NB4 (cell line): ENCODE data around the gene MT1F.
"Not testable (repeated sequence)": the region's sequence is repeated elsewhere in the genome, so short reads cannot be mapped to it uniquely, and the experiment has no call there.

Experiments
- DNase-seq: peaks from one replicate; pipeline ENCODE4 v3.0.0; 2010; ENCODE audit warnings: low read depth
- H3K4me3 ChIP-seq: one replicate; pipeline ENCODE4 v1.5.1; 2011; ENCODE audit warnings: mild to moderate bottlenecking, low read depth, low read length, moderate library complexity
- CTCF ChIP-seq: IDR thresholded peaks from one replicate; pipeline ENCODE4 v1.5.1; 2012; ENCODE audit warnings: low read depth, low read length
- MAX ChIP-seq: IDR thresholded peaks from 2 replicates; pipeline ENCODE4 v1.6.1; 2011; ENCODE audit warnings: low read depth, low read length
- MYC ChIP-seq: IDR thresholded peaks from 2 replicates; pipeline ENCODE4 v1.6.1; 2011; ENCODE audit warnings: low read depth, low read length
- POLR2A ChIP-seq: IDR thresholded peaks from 2 replicates; pipeline ENCODE4 v1.6.1; 2011; ENCODE audit warnings: mild to moderate bottlenecking; ENCODE audit not compliant: insufficient read length; ENCODE audit errors: extremely low read depth

MT1F gene

GRCh38 chr16:56653218-56653617, 4.5 kb upstream of the MT1F start:
- H3K4me3 ChIP-seq: no peak overlapping the region
- no peak for DNase-seq
- TF ChIP-seq CTCF: no peak
- no peak for TF ChIP-seq MAX
- no peak for TF ChIP-seq POLR2A
- TF ChIP-seq MYC: no peak

- DNase-seq: no peak
- TF ChIP-seq MYC (no peak), CTCF (no peak), MAX (no peak), POLR2A (no peak)
- peak overlapping the region; percentile 86 for H3K4me3 ChIP-seq
Observed at GRCh38 chr16:56658327-56658875, 642 bp downstream of the MT1F start.

GRCh38 chr16:56662357-56663354, 4.9 kb downstream of the MT1F start:
- H3K4me3 ChIP-seq: no peak overlapping the region
- DNase-seq: no peak
- TF ChIP-seq POLR2A (no peak), CTCF (no peak), MYC (no peak), MAX (no peak)

- TF ChIP-seq CTCF (no peak), MYC (no peak), MAX (no peak), POLR2A (no peak)
- H3K4me3 ChIP-seq: no peak overlapping the region
- DNase-seq: no peak
Observed at GRCh38 chr16:56664506-56664905, 6.7 kb downstream of the MT1F start.

- DNase-seq, H3K4me3 ChIP-seq: not testable (repeated sequence)
Observed at GRCh38 chr16:56665286-56666261, 7.8 kb downstream of the MT1F start.
